AG09319 (cell line): ENCODE measurements around the gene SPRYD3.

Experiments used
- DNase-seq: peaks from one replicate; pipeline ENCODE4 v3.0.0-alpha.2; 2010; ENCODE audit warnings: low read depth; ENCODE audit errors: extremely low read depth
- CTCF ChIP-seq: IDR thresholded peaks from 2 replicates; pipeline ENCODE4 v1.5.1; 2011; ENCODE audit warnings: low read depth, mild to moderate bottlenecking, inconsistent platforms, low read length, moderate library complexity

Gene SPRYD3

DNA sequence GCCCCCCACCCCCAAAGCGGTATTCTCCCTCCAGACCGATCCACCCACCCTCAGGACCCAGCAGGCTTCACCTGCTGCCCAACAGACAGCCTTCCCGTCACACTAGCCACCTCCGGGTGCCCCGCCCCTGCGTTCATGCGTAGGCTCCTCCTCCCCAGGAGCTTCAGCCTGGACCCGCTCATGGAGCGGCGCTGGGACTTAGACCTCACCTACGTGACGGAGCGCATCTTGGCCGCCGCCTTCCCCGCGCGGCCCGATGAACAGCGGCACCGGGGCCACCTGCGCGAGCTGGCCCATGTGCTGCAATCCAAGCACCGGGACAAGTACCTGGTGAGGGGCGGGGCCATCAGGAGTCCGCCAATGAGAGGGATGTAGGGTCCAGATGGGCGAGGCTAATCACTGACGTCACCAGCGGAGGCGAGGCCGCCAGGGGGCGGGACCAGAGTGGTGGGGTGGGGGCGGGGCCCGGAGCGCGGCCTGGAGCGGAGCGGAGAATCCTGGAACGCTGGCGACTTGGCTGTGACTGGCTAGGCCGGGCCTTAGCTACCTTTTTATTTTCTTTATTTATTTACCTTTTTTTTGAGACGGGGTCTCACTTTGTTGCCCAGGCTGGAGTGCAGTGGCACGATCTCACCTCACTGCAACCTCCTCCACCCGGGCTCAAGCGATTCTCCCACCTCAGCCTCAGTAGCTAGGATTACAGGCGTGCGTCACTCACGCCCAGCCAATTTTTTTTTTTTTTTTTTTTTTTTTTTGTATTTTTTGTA lies 24.9 kb downstream of the SPRYD3 start:
- no peak for TF ChIP-seq CTCF
- no peak for DNase-seq

DNA sequence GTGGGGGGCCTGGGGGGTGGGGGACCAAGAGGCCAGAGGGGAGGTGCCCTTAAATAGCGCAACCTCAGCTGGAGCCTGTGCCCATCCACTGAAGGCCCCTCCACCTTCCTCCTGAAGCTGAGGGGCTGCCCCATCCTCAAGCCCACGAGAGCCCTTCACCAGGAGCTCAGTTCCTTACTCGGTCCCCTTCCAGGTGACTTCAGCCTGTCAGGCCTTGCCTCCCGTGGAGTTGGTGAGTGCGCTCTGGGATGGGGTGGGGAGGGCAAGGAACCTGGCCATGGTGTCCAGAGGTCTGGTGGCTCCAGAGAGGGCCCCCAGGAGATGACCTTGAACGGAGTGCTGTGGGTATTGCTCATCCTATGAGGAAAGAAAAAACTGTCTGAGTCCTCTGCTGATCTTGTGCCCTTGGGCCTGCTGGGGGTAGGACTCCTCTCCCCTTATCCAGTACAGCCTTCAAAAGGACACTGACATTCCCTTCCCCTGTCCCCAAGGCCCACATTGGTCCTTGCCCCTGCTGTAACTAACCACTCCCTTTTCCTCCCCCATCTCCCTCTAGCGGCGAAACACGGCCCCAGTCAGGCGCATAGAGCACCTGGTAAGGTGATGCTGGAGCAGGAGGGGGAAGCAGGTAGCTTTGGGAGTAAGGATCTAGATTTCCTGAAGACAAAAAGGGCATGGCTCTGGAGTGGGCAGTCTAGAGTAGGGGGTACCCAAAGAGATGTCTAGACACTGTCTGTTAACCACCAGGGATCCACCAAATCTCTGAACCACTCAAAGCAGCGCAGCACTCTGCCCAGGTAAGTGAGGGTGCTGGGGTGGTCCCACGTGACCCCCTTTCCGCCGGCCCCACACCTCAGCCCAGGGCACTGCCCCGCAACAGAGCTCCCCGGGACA lies 25.7 kb downstream of the SPRYD3 start:
- DNase-seq: no peak
- TF ChIP-seq CTCF: peak; percentile 64

DNA sequence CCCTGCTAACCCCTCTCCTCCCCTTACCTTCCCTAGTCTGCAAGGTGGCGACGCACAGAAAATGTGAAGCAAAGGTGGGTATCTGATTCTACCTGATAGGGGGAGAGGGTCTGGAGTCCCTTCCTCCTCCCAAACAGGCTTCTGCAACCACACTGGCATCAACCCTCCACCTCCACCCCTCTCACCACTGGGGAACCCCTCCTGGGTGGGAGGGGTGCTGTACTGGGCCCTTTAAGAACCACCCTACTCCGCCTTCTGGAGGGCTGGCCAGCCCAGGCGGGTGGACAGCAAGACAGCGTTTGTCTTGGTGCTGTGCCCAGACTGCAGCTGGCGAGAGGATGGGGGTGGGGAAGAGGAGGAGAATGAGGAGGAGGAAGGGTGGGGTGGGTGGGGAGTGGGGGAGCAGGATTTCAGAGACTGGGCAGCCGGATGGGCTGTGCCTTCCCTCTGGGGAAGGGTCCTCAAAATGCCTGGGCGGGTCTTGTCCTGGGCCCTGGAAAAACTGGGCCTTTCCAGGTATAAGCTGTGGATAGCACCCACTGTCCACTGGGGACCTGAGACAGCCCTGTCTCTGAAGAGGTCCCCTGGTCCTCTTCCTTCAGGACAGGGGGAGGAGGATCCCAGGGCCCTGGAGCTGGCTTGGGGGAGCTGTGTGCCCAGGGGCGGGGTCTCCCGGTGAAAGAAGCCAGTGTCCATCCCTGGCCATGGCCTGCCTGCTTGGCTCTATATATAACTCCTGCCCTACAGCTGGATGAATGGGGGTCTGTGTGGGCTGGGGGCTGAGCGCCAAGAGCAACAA lies 26.6 kb downstream of the SPRYD3 start:
- no peak for DNase-seq
- TF ChIP-seq CTCF: no peak

- no peak for DNase-seq
- no peak for TF ChIP-seq CTCF
Observed at GRCh38 chr12:53051881-53052412, 27.2 kb downstream of the SPRYD3 start.

GRCh38 chr12:53051058-53051880 lies 27.9 kb downstream of the SPRYD3 start:
- DNase-seq: no peak
- TF ChIP-seq CTCF: peak; percentile 4

DNA sequence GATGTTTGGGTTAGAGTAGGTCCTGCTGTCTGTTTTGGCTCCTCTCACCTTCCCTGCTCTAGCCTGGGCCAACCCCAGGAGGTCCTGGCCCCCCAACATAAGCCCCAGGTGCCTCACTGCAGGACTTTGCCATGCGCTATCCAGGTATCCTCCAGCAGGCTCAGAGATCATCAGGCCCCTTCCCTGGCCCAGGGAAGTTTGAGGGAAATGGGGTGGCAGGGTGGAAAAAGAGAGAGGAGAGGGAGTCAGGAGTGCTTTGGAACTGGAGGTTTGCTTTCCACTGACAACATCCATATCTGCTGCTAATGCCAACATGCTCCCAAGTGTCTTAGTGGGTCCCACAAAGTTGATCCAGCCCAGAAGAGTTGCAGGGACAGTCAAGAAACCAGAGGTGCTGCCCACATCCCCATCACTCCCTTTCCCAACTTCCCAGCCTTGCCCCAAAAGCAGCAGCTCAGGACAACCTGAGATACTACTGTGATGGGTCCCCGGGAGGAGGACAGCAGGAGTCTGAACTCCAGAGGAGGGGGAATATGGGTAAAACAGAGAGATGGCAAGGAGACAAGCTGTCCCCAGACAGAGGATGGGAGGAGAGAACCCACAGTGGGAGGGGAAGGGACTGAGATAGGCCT lies 28.6 kb downstream of the SPRYD3 start:
- no peak for DNase-seq
- TF ChIP-seq CTCF: no peak
